NCI-H2029 treated with DMSO at 0.1 percent for 48 hours (cell line): ENCODE measurements around the gene FN3KRP.

Experiments
- DNase-seq: peaks from one replicate; lab custom pipeline; 2025; lab: John Stamatoyannopoulos, UW

The FN3KRP gene, protein sequence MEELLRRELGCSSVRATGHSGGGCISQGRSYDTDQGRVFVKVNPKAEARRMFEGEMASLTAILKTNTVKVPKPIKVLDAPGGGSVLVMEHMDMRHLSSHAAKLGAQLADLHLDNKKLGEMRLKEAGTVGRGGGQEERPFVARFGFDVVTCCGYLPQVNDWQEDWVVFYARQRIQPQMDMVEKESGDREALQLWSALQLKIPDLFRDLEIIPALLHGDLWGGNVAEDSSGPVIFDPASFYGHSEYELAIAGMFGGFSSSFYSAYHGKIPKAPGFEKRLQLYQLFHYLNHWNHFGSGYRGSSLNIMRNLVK

DNA sequence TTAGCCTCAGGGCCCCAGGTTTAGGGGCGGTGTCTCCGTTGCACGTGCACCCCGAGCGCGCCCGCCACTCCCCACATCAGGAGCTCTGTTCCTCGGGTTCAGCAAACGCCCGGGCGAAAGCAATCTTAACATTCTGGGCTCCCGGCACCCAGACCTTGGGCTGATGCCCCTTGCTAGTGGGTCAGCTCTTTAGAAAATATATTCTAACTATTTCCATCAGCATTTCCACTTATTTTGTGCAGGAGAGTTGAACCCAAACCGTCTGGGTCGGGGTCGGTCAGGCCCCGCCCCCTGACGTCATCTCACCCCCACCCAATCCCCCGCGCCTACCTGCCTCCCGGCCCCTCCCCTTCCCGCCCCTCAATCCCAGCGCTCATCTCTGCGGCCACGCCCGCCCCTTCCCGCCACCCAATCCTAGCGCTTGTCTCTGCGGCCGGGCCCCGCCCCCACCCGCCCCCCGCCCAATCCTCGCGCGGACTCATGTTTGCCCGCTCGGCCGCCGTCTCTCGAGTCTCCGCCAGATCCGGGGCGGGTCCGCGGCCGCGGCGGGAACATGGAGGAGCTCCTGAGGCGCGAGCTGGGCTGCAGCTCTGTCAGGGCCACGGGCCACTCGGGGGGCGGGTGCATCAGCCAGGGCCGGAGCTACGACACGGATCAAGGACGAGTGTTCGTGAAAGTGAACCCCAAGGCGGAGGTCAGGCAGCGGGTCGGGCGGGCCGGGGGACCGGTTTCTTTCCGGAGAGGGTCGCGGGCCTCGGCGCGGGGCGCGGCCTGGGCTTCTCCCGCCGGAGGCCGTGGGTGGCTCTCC, at the start of gene FN3KRP:
TSS of gene FN3KRP (plus strand) at position 504 of the 808 bp plus-strand sequence. CDS start at position 554, 50 bp downstream.
- peak; percentile 50 for DNase-seq

DNA sequence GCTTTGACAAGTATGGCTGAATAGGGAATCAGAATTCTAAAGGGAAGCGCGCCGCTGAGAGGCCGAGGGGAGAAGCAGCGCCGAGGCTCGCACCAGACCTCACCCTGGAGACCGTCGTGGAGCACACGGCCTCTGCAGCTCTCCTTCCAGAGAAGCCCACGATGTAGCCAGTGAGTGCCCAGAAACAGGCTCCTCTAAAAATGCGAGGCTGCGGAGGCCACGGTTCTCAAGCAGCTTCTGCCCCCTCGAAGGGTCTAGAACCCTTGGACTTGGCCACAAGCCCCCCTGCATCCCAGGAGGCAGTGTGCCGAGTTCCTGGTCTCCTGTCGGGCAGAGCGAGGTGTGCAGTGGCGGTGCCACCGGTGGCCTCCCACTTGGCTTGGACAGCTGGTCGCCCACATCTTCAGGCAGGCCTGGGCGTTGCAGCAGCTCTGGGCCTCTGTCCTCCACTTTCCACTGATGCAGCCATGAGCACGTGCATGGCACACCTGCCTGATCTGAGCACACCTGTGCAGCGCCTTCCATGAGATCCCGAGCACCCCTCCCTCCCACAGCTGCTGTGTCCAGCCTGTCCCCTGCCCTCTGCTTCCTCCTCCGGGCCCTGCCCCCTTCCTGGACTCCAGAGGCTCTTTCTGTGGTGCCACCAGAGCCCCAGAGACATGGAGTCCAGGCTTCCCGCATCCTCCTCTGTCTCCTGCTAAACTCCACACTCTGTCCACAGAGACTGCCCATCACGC, 49.4 kb upstream of the FN3KRP start:
- no peak for DNase-seq

DNA sequence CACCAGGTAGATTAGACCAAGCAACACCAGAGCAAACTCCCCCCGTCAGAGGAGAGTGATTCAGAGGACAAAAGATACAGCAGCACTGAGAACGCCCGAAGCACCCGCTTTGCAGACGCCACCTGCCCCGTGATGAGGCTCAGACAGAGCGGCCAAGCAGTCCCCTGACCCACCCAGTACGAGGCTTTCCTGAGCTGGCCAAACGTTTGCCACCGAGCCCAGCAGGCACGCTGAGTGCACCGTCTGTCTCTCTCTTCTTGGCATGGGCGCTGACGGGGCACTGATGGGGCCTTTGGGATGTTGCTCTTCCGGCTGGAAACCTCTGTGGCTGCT, 48.9 kb upstream of the FN3KRP start:
- no peak for DNase-seq

GRCh38 chr17:82668024-82668630, 48.4 kb upstream of the FN3KRP start:
- no peak for DNase-seq

DNA sequence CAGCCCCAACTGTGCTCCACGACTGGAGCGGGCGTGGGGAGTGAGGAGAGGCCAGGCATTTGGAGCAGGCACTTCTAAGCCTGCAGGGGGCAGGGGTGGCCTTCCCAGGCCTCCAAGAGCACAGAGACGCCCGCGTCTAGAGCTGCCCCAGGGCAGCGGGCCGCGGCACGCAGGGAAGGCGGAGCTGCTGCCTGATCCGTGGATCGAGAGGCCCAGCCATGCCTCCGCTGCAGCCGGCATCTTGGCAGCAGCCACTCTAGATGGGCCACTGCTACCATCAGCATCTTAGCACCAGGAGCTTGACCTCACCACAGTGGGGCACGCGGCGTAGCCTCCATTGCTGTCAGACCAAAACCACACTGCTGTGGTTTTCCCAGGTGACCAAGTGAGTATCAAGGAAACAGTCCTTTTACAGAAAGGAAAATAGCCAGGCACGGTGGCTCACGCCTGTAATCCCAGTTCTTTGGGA, 47.8 kb upstream of the FN3KRP start:
- no peak for DNase-seq

GRCh38 chr17:82670661-82671450, 45.6 kb upstream of the FN3KRP start:
- DNase-seq: no peak

DNA sequence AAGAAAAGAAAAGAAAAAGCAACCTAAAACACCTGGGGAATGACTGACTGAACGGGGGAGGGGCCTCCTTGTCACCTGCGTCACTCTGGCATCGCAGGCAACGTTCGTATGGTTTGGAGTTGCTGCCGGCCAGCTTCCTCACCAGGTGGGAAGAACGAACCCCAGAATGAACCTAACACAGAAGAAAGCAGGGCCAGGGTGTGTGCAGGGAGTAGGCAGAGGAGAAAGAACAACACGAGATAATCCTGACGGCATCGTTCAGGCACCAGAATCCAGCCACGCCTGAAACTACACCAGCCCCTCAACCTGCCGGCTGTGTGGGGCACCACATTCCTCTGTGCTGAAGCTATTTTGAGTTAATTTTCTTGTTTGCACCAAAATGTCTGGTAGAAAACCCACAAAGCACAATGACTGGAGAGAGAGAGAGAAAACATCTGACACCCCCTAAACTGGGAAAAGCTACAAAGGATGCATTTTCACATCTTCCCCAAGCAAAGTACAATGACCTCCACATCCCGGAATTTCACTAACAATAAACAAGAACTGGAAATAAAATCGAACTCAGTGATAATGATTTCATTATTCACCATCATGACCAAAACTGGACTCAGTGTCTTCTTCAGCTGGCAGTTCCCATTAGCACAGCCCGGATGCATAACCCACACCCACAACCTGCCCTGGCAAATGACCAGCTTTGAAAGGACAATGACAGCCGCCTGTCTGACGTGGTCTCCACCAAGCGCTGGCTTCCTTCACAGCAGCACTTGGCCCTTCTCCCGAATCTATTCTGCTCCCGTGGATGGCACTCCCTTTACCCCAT, 41.6 kb upstream of the FN3KRP start:
- DNase-seq: peak; percentile 71

DNA sequence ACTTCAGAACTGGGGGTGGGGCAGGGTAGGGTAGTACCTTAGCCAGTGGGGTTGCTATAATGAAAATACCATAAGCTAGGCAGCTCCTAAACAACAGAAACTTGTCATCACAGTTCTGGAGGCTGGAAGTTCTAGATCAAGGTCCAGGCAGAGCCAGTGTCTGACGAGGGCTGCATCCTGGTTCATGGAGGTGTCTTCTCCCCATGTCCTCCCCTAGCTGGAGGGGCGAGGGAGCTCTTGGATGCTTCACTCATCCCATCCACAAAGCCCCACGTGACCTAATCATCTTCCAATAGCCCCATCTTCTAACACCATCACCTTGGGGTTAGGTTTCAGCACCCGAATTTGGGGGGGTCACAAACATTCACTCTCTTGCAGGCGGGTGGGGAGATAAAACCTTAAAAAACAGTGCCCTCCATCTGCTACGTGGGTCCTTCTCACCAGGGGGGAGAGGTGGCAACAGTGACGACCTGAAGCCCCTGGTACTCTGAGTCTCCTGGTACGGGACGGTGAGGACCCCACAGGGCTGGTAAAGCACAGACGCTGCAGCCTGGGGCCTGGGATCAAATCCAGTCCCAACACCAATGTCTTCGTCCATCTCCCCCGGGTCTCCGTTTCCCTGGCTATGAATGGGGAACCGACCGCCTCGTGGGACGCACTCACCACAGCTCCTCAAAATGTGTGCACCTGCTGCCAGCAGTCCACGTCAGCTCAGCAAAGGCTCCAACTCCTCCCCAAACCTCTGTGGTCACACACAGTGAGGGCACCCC, 40.8 kb upstream of the FN3KRP start:
- DNase-seq: no peak

DNA sequence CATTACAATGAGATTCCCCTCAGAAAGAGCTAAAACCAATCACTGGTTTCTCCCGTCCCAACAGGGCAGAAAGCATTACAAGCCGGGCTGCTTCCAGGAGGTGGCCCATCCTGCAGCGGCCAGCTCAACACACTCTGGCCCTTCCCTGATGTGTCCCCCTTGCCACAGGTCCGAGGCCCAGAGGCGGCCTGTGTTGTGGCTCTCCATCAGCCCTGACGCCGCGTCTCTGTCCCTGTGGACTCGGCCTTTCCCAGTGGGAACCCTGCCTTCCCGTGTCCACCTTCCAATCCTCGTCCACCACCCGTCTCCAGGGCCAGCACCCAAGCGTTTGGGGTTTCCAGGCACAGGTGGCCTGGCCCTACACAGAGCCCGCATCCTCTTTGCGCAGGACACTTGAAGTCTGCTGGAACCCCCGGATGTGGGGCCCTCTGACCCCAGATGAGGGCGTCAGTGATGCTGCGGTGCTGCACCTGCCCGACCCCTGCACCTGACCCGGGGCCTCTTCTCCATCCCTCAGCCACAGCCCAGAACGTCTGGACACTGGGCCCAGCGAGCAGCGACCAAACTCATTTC, 39.1 kb upstream of the FN3KRP start:
- no peak for DNase-seq

DNA sequence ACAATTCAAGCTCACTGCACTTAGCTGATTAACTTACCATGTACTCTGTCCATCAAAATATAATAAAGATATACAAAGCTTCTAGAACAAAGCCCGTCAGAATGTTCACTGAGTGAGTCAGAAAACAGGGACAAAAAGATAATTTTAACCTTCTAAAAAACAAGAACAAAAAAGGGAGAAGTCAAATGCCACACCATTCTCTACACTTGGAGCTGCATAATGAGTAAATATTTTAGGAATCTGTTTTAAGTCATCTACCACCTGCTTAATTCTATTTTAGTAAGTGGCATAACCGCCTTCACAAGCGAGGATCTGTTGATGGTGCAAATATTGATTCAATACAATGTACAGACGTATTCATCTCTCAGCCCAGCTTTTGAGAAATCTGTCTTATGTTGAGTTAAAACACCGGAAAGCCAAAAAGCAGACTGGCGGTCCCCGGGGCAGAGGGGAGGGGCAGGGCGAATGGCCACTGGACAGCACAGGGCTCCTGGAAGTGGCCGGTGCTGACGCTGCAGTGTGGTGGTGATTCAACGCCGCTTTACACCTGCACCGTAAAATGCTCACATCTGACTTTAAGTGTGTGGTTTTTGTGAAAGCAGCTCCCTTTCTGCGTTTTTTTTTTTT, 38.1 kb upstream of the FN3KRP start:
- DNase-seq: no peak

DNA sequence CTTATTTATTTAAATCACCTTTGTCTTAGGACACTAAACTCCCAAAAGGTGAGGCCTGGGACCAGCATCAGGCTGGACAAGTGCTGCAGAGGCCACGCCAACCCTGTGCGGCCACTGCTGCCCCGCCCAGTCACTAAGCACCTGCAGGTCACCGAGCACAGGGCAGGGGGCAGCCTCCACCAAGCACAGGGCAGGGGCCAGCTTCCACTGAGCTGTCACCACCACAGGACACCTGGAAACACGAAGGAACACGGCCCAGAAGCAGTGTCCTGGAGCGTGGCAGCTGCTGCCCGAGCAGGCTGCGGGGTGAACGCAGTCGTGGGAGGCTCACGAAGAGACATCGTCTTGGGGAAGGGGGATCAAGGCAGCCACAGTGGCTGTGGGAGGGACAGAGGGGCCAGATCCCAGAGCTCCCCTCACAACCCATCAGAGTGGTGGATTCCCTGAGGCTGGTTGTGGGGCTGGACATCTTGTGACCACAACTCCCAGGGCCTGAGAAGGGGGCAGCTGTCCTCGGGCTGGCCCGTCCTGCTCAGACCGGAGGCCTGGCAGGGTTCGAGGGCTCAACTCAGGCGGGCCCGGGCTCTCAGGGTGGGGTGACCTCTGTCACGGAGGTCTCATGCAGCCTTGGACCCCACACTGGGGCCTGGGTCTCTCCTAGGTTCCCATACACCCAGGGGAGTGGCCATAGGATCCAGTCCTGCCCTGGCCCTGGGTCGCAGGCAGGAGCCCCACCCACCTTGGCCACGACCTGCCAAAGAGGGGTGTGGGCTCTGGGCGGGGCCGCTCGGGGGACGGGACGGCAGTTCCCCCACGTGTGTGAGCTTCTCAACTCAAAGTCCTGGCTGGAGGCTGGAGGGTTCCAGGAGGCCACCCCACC, 36.7 kb upstream of the FN3KRP start:
- DNase-seq: no peak

GRCh38 chr17:82681547-82681946, 35.0 kb upstream of the FN3KRP start:
- DNase-seq: no peak

DNA sequence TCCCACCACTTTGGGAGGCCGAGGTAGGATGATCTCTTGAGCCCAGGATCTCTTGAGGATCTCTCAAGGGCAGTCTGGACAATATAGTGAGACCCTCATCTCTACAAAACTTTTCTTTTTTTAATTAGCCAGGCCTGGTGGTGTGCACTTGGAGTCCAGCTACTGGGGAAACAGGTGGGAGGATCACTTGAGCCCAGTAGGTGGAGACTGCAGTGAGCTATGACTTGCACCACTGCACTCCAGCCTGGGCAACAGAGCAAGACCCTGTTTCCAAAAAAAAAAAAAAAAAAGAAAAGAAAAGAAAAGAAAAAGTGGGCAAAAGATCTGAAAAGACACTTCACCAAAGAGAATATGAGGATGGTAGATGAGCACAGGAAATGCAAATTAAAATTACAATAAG, 33.0 kb upstream of the FN3KRP start:
- DNase-seq: no peak

DNA sequence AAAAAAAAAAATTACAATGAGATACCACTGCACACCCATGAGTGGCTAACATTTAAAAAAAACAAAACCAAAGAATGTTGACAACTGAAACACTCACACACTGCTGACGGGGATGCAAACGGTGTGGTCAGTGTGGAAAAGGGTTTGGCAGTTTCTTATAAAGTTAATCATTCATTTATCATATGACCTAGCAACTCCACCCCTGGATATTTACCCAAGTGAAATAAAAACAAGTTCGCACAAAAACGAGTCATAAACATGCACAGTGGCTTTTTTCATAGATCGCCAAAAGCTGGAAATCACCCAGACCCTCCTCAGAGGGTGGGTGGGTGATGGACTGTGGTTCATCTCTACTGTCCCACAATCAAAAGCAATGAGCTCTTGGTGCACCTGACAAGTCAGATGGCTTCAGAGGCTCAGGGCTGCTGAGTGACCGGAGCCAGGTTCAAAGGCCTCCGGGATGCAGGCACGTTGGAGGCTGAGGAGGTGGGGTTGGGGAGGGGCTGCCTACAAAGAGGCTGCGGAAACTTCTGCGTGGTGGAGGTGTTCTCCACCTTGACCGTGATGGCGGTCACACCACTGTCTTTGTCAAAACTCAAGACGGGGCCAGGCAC, 32.2 kb upstream of the FN3KRP start:
- DNase-seq: no peak

- DNase-seq: no peak
Measured at GRCh38 chr17:82685291-82685690, 31.2 kb upstream of the FN3KRP start.

- no peak for DNase-seq
Measured at GRCh38 chr17:82686366-82687324, 29.9 kb upstream of the FN3KRP start.
